Neuronal stem cell (in vitro differentiated cells): Measurements from ENCODE around the gene TEX9. TPM values are rescaled to one million over a fixed set of nuclear protein-coding genes. Genes with fewer than 3 reads are reported as not detected.
"Not testable (repeated sequence)": the region's sequence is repeated elsewhere in the genome, so short reads cannot be mapped to it uniquely, and the experiment has no call there.

Experiments
- DNase-seq: peaks from one replicate; pipeline ENCODE4 v3.0.0-alpha.2; 2013; ENCODE audit warnings: low spot score
- H2AFZ ChIP-seq: one replicate; pipeline ENCODE4 v1.6.1; 2013; ENCODE audit warnings: mild to moderate bottlenecking, low read length, inconsistent platforms
- H2AK5ac ChIP-seq: 2 replicates; pipeline ENCODE4 v1.6.1; 2013; ENCODE audit warnings: low read depth, mild to moderate bottlenecking, inconsistent platforms, low read length, moderate library complexity, mixed read lengths
- H2BK120ac ChIP-seq: 2 replicates; pipeline ENCODE4 v1.6.1; 2013; ENCODE audit warnings: low read depth, mild to moderate bottlenecking, inconsistent platforms, low read length, moderate library complexity, mixed read lengths
- H2BK12ac ChIP-seq: one replicate; pipeline ENCODE4 v1.6.1; 2013; ENCODE audit warnings: low read length, inconsistent platforms
- H2BK15ac ChIP-seq: 2 replicates; pipeline ENCODE4 v1.6.1; 2013; ENCODE audit warnings: mild to moderate bottlenecking, low read length, inconsistent platforms, mixed read lengths
- H2BK5ac ChIP-seq: one replicate; pipeline ENCODE4 v1.6.1; 2013; ENCODE audit warnings: inconsistent platforms, mild to moderate bottlenecking, low read length, moderate library complexity
- H3K14ac ChIP-seq: one replicate; pipeline ENCODE4 v1.6.1; 2013; ENCODE audit warnings: low read length, inconsistent platforms
- H3K18ac ChIP-seq: 2 replicates; pipeline ENCODE4 v1.6.1; 2013; ENCODE audit warnings: low read length, inconsistent platforms
- H3K23ac ChIP-seq: 2 replicates; pipeline ENCODE4 v1.6.1; 2013; ENCODE audit warnings: low read depth, mild to moderate bottlenecking, mixed read lengths, low read length, inconsistent platforms; ENCODE audit not compliant: poor library complexity
- H3K27ac ChIP-seq: replicated peaks from 3 replicates; pipeline ENCODE4 v1.5.1; 2013; ENCODE audit warnings: low read length, inconsistent platforms
- H3K27me3 ChIP-seq, 3 experiments: 2 replicates each; pipeline ENCODE4 v1.6.1; 2013; ENCODE audit warnings: low read length in 3 of 3, mild to moderate bottlenecking in 2 of 3, inconsistent platforms in 1 of 3, low read depth in 1 of 3, mixed read lengths in 1 of 3, moderate library complexity in 1 of 3; ENCODE audit not compliant: control insufficient read depth in 3 of 3, insufficient read depth in 3 of 3
- H3K36me3 ChIP-seq, 2 donors: replicated peaks in 1 of 2; 2 replicates each; pipeline ENCODE4 v1.6.1; 2013; ENCODE audit warnings: low read length in 2 of 2; ENCODE audit not compliant: control insufficient read depth in 2 of 2, insufficient read depth in 2 of 2
- H3K4ac ChIP-seq: 2 replicates; pipeline ENCODE4 v1.6.1; 2013; ENCODE audit warnings: inconsistent platforms, mild to moderate bottlenecking, low read length, moderate library complexity
- H3K4me1 ChIP-seq, 2 donors: 1 replicate in 1 of 2; 2 replicates in 1 of 2; pipeline ENCODE4 v1.6.1; 2013; ENCODE audit warnings: low read length in 2 of 2, low read depth in 1 of 2; ENCODE audit not compliant: control insufficient read depth in 2 of 2, insufficient read depth in 1 of 2
- H3K4me2 ChIP-seq: one replicate; pipeline ENCODE4 v1.6.1; 2013; ENCODE audit warnings: mild to moderate bottlenecking, low read length, inconsistent platforms; ENCODE audit not compliant: insufficient read depth, poor library complexity, severe bottlenecking
- H3K4me3 ChIP-seq, 2 donors: 2 replicates each; pipeline ENCODE4 v1.5.1; 2013; ENCODE audit warnings: low read length in 2 of 2, mild to moderate bottlenecking in 2 of 2, inconsistent platforms in 1 of 2, moderate library complexity in 1 of 2
- H3K79me1 ChIP-seq: one replicate; pipeline ENCODE4 v1.6.1; 2013; ENCODE audit warnings: low read depth, mild to moderate bottlenecking, inconsistent platforms, low read length, moderate library complexity
- H3K9ac ChIP-seq: one replicate; pipeline ENCODE4 v1.6.1; 2013; ENCODE audit warnings: mild to moderate bottlenecking, low read depth, low read length, inconsistent platforms; ENCODE audit not compliant: poor library complexity
- H3K9me3 ChIP-seq, 2 donors: replicated peaks in 1 of 2; 2 replicates each; pipeline versions ENCODE3 to v1.6.1; 2013; ENCODE audit warnings: low read length in 2 of 2, mild to moderate bottlenecking in 2 of 2, inconsistent platforms in 1 of 2, low read depth in 1 of 2, mixed read lengths in 1 of 2, moderate library complexity in 1 of 2; ENCODE audit not compliant: control insufficient read depth in 2 of 2, insufficient read depth in 1 of 2
- H4K8ac ChIP-seq: one replicate; pipeline ENCODE4 v1.6.1; 2013; ENCODE audit warnings: low read depth, mild to moderate bottlenecking, inconsistent platforms, low read length, moderate library complexity
- H4K91ac ChIP-seq: one replicate; pipeline ENCODE4 v1.6.1; 2013; ENCODE audit warnings: low read length, low read depth, mild to moderate bottlenecking, inconsistent platforms; ENCODE audit not compliant: poor library complexity
- WGBS, 2 donors: extraction: QIAGEN DNeasy Blood & Tissue Kit; methylation state at CpG; one replicate each; pipeline ENCODE4 v1.1.7; 2013; ENCODE audit warnings: missing lambda C conversion rate in 2 of 2, mixed read lengths in 1 of 2; ENCODE audit not compliant: insufficient read length in 2 of 2, insufficient replicate concordance in 1 of 2; ENCODE audit errors: extremely low coverage in 2 of 2; 5-methylcytosine and 5-hydroxymethylcytosine counted together
- polyA plus RNA-seq, 2 experiments: library from polyadenylated mRNA; stranded (reverse); fragments of 200-250 nt; gene quantifications; one replicate each; pipeline ENCODE4 v1.2.3, GENCODE V29; 2013

TEX9 gene
- polyA plus RNA-seq (2013, experiment 1 of 2) = 7.8 TPM
- polyA plus RNA-seq (2013, experiment 2 of 2) = 7.0 TPM

- peak within 1 kb of the TSS; percentile 50 for H3K18ac ChIP-seq
- no peaks in the 10 kb centered on the region for H3K36me3 ChIP-seq
- H3K27ac ChIP-seq = no peak within 1 kb of the TSS
- no peak within 1 kb of the TSS for H3K9ac ChIP-seq
- H2AFZ ChIP-seq = peak within 1 kb of the TSS; percentile 93
- H3K4ac ChIP-seq = no peak within 1 kb of the TSS
- peaks cover 0 to 4% of the 10 kb centered on the region in 2 donors for H3K9me3 ChIP-seq
- no peak within 1 kb of the TSS for H4K91ac ChIP-seq
- H2BK120ac ChIP-seq = no peak within 1 kb of the TSS
- H3K4me2 ChIP-seq = peak within 1 kb of the TSS; percentile 44
- H3K4me1 ChIP-seq = peaks cover 0 to 2% of the 10 kb centered on the region in 2 donors
- H2BK12ac ChIP-seq = no peak within 1 kb of the TSS
- peak within 1 kb of the TSS; percentile 66 to 87 for H3K4me3 ChIP-seq
- H3K23ac ChIP-seq = no peak within 1 kb of the TSS
- H2AK5ac ChIP-seq = no peak within 1 kb of the TSS
- no CpG with 5 or more reads among the region's 45 CpGs for WGBS, 2 donors
- peak; percentile 79 for DNase-seq
- H2BK5ac ChIP-seq = no peak within 1 kb of the TSS
- no peaks in the 10 kb centered on the region for H3K79me1 ChIP-seq
- H3K14ac ChIP-seq = no peak within 1 kb of the TSS
- no peaks in the 10 kb centered on the region for H3K27me3 ChIP-seq
- H2BK15ac ChIP-seq = no peak within 1 kb of the TSS
- no peak within 1 kb of the TSS for H4K8ac ChIP-seq
Measured at GRCh38 chr15:56365075-56365711, at the start of gene TEX9. Gene TEX9 (plus strand): TSS chr15:56365426. CDS start chr15:56365451, 25 bp downstream.

DNA sequence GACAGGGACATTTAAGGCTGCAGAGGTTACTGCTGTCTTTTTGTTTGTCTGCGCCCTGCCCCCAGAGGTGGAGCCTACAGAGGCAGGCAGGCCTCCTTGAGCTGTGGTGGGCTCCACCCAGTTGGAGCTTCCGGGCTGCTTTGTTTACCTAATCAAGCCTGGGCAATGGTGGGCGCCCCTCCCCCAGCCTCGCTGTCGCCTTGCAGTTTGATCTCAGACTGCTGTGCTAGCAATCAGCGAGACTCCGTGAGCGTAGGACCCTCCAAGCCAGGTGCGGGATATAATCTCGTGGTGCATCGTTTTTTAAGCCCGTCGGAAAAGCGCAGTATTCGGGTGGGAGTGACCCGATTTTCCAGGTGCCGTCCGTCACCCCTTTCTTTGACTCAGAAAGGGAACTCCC, 48.7 kb upstream of the TEX9 start:
- not testable (repeated sequence) for DNase-seq, H3K4me1 ChIP-seq, H3K79me1 ChIP-seq, H3K14ac ChIP-seq, H3K36me3 ChIP-seq, H2AFZ ChIP-seq, H3K4me3 ChIP-seq, H4K8ac ChIP-seq, H2BK12ac ChIP-seq, H2BK15ac ChIP-seq, H4K91ac ChIP-seq, H2BK120ac ChIP-seq, H2AK5ac ChIP-seq, H3K4me2 ChIP-seq, H2BK5ac ChIP-seq, H3K9me3 ChIP-seq, H3K23ac ChIP-seq, H3K27ac ChIP-seq, H3K9ac ChIP-seq, H3K27me3 ChIP-seq, H3K18ac ChIP-seq, H3K4ac ChIP-seq
- no CpG with 5 or more reads among the region's 18 CpGs for WGBS, 2 donors

DNA sequence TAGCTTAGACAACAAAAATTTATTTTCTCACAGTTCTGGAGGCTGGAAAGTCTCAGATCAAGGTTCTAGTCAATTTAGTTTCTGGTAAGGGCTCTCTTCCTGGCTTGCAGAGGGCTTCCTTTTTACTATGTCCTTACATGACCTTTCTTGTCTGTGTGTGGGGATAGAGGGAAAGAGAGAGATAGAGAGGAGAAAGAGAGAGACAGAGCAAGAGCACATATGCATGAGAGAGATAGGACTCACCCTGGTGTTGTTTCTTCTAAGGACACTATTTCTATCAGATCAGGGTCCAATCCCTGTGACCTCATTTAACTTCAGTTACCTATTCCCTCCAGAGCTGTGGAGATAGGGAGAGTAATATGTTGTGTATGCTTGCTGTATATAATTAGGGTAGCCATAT, 44.9 kb upstream of the TEX9 start:
- Histone ChIP-seq H3K4ac (no peak overlapping the region), H3K27ac (no peak overlapping the region), H4K8ac (no peak overlapping the region), H3K36me3 (no peaks in the 10 kb centered on the region), H3K4me3 (no peak overlapping the region), H2BK15ac (no peak overlapping the region), H3K18ac (no peak overlapping the region), H2AK5ac (no peak overlapping the region), H3K27me3 (no peaks in the 10 kb centered on the region), H2AFZ (no peak overlapping the region), H4K91ac (no peak overlapping the region), H3K9ac (no peak overlapping the region), H3K14ac (no peak overlapping the region), H3K79me1 (no peaks in the 10 kb centered on the region), H3K4me2 (no peak overlapping the region), H3K9me3 (peaks cover 0 to 4% of the 10 kb centered on the region in 2 donors), H3K4me1 (no peaks in the 10 kb centered on the region), H3K23ac (no peak overlapping the region), H2BK12ac (no peak overlapping the region), H2BK120ac (no peak overlapping the region), H2BK5ac (no peak overlapping the region)
- DNase-seq = no peak

DNA sequence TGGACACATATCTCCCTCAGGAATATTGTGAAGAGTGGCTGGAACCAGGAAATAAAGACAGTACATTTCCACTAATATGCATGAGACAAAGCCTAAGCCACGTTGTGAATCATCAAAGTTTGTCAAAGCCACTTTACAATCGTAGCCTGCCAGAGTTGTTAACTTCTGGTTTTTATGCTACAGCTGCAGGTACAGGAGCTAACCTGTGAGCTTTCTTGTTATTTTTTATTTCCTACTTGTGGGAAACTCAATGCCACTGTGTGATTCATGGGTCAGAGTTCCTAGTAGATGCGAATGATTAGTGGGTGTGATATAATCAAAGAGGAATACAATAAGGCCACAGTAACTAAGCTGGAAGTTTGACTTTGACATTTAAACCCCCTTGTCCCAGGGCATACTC, 44.4 kb upstream of the TEX9 start:
- H3K4me2 ChIP-seq = no peak overlapping the region
- no CpG with 5 or more reads among the region's 3 CpGs for WGBS, 2 donors

More for the DNA sequence above, 44.4 kb upstream of the TEX9 start:
- Histone ChIP-seq H4K91ac (no peak overlapping the region), H2BK15ac (no peak overlapping the region), H2BK120ac (no peak overlapping the region), H2AK5ac (no peak overlapping the region), H3K27ac (no peak overlapping the region), H3K4me1 (no peaks in the 10 kb centered on the region), H3K4me3 (no peak overlapping the region), H2BK12ac (no peak overlapping the region), H3K9me3 (peaks cover 0 to 4% of the 10 kb centered on the region in 2 donors), H2AFZ (no peak overlapping the region), H3K4ac (no peak overlapping the region), H4K8ac (no peak overlapping the region), H3K27me3 (no peaks in the 10 kb centered on the region), H3K23ac (no peak overlapping the region), H3K79me1 (no peaks in the 10 kb centered on the region), H2BK5ac (no peak overlapping the region), H3K36me3 (no peaks in the 10 kb centered on the region), H3K18ac (no peak overlapping the region), H3K14ac (no peak overlapping the region), H3K9ac (no peak overlapping the region)
- no peak for DNase-seq
